Keratinocyte (primary cell): Measurements from ENCODE around the gene SLC26A2. TPM values are rescaled to one million over a fixed set of nuclear protein-coding genes. Genes with fewer than 3 reads are reported as not detected.

Experiments
- DNase-seq: peaks from one replicate; pipeline ENCODE4 v3.0.0-alpha.2; 2011; ENCODE audit warnings: low read depth, missing footprints, low spot score
- FAIRE-seq: peaks from 2 replicates; lab custom pipeline; 2011; peaks lifted over from hg19 to GRCh38; lab: Jason Lieb, UNC
- H2AFZ ChIP-seq: 2 replicates; pipeline ENCODE4 v1.6.0; 2012; ENCODE audit warnings: low read length, control low read depth, inconsistent platforms; ENCODE audit not compliant: control insufficient read depth
- H3K27ac ChIP-seq: 2 replicates; pipeline ENCODE4 v1.5.1; 2011; ENCODE audit warnings: low read length; ENCODE audit not compliant: control insufficient read depth, insufficient read depth
- H3K27me3 ChIP-seq: 3 replicates; pipeline ENCODE4 v1.6.0; 2011; ENCODE audit warnings: low read length; ENCODE audit not compliant: control insufficient read depth, insufficient read depth; ENCODE audit errors: extremely low read depth
- H3K36me3 ChIP-seq, 2 experiments: 2 replicates in 1 of 2; 3 replicates in 1 of 2; pipeline ENCODE4 v1.5.1; 2011; ENCODE audit warnings: low read length in 2 of 2, mild to moderate bottlenecking in 1 of 2; ENCODE audit not compliant: control insufficient read depth in 2 of 2, insufficient read depth in 2 of 2; ENCODE audit errors: extremely low read depth in 1 of 2
- H3K4me1 ChIP-seq: 3 replicates; pipeline ENCODE4 v1.5.1; 2011; ENCODE audit warnings: low read length; ENCODE audit not compliant: control insufficient read depth, insufficient read depth; ENCODE audit errors: extremely low read depth
- H3K4me2 ChIP-seq: 3 replicates; pipeline ENCODE4 v1.6.0; 2011; ENCODE audit warnings: low read depth, low read length; ENCODE audit not compliant: control insufficient read depth, insufficient read depth; ENCODE audit errors: extremely low read depth
- H3K4me3 ChIP-seq, 3 experiments: fragments of 200-600 bp in 1 of 3; sonication (generic) in 1 of 3; 2 replicates in 2 of 3; 3 replicates in 1 of 3; pipeline ENCODE4 v1.5.1; 2011 to 2016; ENCODE audit warnings: low read length in 3 of 3, mild to moderate bottlenecking in 3 of 3, control low read depth in 2 of 3, inconsistent platforms in 1 of 3, low read depth in 1 of 3, mixed read lengths in 1 of 3, mixed run types in 1 of 3, moderate library complexity in 1 of 3; ENCODE audit not compliant: control insufficient read depth in 2 of 3, insufficient read depth in 2 of 3; ENCODE audit errors: extremely low read depth in 1 of 3
- H3K79me2 ChIP-seq: 2 replicates; pipeline ENCODE4 v1.6.0; 2012; ENCODE audit warnings: low read length; ENCODE audit not compliant: control insufficient read depth, insufficient read depth
- H3K9ac ChIP-seq: 3 replicates; pipeline ENCODE4 v1.6.0; 2011; ENCODE audit warnings: low read length; ENCODE audit not compliant: control insufficient read depth, insufficient read depth; ENCODE audit errors: extremely low read depth
- H3K9me1 ChIP-seq: 3 replicates; pipeline ENCODE4 v1.6.0; 2011; ENCODE audit warnings: low read length; ENCODE audit not compliant: control insufficient read depth, insufficient read depth; ENCODE audit errors: extremely low read depth
- H3K9me3 ChIP-seq: 2 replicates; pipeline ENCODE4 v1.5.1; 2012; ENCODE audit warnings: low read depth, low read length; ENCODE audit not compliant: control insufficient read depth
- H4K20me1 ChIP-seq: 3 replicates; pipeline ENCODE4 v1.6.0; 2011; ENCODE audit warnings: low read length; ENCODE audit not compliant: control insufficient read depth, insufficient read depth; ENCODE audit errors: extremely low read depth
- EZH2 ChIP-seq: IDR thresholded peaks from one replicate; pipeline ENCODE4 v1.6.1; 2012; ENCODE audit warnings: inconsistent platforms, mild to moderate bottlenecking, low read length, moderate library complexity
- dilution Hi-C: fragments of 300-500 bp; cut with MboI; formaldehyde crosslinking; loops from one replicate; pipeline ENCODE4 v1.7.0; 2020; ENCODE audit warnings: low sequenced_read_pairs; ENCODE audit not compliant: extremely low pct_ligation_motif_present
- polyA plus RNA-seq, 5 experiments: library from polyadenylated mRNA; depleted of rRNA in 3 of 5; stranded (reverse) in 3 of 5; stranded (forward) in 1 of 5; unstranded in 1 of 5; fragments of >200 nt; gene quantifications; 1 replicate in 1 of 5; 2 replicates in 3 of 5; 3 replicates in 1 of 5; pipeline versions ENCODE4 v1.2.1 to v1.2.3, GENCODE V29; 2011 to 2012; ENCODE audit warnings: missing spikeins in 2 of 5, low read depth in 1 of 5, low replicate concordance in 1 of 5
- TF ChIP-seq, protein P1 (sequence below), 3 experiments: IDR thresholded peaks in 1 of 3; conservative IDR thresholded peaks in 1 of 3; optimal IDR thresholded peaks in 1 of 3; 2 replicates in 2 of 3; 3 replicates in 1 of 3; pipeline versions ENCODE3 to v1.5.1; 2011; ENCODE audit warnings: low read length in 3 of 3, mild to moderate bottlenecking in 3 of 3, moderate library complexity in 2 of 3, control low read depth in 1 of 3, inconsistent platforms in 1 of 3; ENCODE audit not compliant: insufficient read depth in 2 of 3; ENCODE audit errors: extremely low read depth in 1 of 3

SLC26A2 gene
- polyA plus RNA-seq, 1 donor (not counting 4 experiments of a cell fraction or from before 2014, with no cell fraction given): 10.3 TPM

DNA sequence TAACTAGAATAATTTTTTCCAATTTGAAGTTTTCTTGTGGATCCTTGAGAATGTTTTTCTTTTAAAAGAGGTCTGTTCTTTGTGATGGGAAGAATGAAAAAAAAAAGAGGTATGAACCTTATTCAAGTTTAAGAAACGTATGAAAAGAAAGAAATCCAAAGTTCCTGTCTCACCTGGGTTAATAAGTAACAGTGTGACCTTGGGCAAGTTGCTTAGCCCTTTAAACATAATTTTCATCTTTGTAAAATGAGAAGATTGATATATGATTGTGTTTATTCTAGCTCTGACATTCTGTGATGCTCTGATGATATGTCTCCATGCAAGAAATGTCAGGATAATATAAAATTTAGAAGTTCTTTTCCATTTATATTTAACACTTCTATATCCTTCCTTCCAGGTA, 19.3 kb downstream of the SLC26A2 start:
- Histone ChIP-seq H2AFZ (no peak overlapping the region), H3K79me2 (no peaks in the 10 kb centered on the region), H3K4me2 (no peak overlapping the region), H3K9ac (no peak overlapping the region), H3K9me1 (no peaks in the 10 kb centered on the region), H3K4me1 (peaks cover 3% of the 10 kb centered on the region), H3K36me3 (peaks cover 0 to 7% of the 10 kb centered on the region in 2 experiments), H3K27me3 (no peaks in the 10 kb centered on the region), H3K9me3 (no peaks in the 10 kb centered on the region), H3K4me3 (no peak overlapping the region), H3K27ac (no peak overlapping the region), H4K20me1 (no peaks in the 10 kb centered on the region)
- no peak for TF ChIP-seq EZH2
- TF ChIP-seq, protein P1, sequence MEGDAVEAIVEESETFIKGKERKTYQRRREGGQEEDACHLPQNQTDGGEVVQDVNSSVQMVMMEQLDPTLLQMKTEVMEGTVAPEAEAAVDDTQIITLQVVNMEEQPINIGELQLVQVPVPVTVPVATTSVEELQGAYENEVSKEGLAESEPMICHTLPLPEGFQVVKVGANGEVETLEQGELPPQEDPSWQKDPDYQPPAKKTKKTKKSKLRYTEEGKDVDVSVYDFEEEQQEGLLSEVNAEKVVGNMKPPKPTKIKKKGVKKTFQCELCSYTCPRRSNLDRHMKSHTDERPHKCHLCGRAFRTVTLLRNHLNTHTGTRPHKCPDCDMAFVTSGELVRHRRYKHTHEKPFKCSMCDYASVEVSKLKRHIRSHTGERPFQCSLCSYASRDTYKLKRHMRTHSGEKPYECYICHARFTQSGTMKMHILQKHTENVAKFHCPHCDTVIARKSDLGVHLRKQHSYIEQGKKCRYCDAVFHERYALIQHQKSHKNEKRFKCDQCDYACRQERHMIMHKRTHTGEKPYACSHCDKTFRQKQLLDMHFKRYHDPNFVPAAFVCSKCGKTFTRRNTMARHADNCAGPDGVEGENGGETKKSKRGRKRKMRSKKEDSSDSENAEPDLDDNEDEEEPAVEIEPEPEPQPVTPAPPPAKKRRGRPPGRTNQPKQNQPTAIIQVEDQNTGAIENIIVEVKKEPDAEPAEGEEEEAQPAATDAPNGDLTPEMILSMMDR (optimal IDR thresholded peaks at IDR 0.05 in 1 of 3, IDR thresholded peaks at IDR 0.05 in 1 of 3, conservative IDR thresholded peaks at IDR 0.05 in 1 of 3; ENCODE audit: extremely low read depth in 1 of 3, insufficient read depth in 2 of 3, low read length in 3 of 3): no peak
- dilution Hi-C loops: no loop called here
- DNase-seq: no peak
- no peak for FAIRE-seq

DNA sequence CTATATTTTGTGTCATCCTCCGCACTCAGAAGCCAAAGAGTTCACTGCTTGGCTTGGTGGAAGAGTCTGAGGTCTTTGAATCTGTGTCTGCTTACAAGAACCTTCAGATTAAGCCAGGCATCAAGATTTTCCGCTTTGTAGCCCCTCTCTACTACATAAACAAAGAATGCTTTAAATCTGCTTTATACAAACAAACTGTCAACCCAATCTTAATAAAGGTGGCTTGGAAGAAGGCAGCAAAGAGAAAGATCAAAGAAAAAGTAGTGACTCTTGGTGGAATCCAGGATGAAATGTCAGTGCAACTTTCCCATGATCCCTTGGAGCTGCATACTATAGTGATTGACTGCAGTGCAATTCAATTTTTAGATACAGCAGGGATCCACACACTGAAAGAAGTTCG, 20.6 kb downstream of the SLC26A2 start:
- no peak overlapping the region for H3K4me2 ChIP-seq
- H3K27me3 ChIP-seq: no peaks in the 10 kb centered on the region
- H3K9ac ChIP-seq: no peak overlapping the region
- dilution Hi-C loops: no loop called here
- FAIRE-seq (no peak), DNase-seq (no peak)
- no peaks in the 10 kb centered on the region for H3K9me3 ChIP-seq
- no peaks in the 10 kb centered on the region for H4K20me1 ChIP-seq
- peaks cover 0 to 7% of the 10 kb centered on the region in 2 experiments for H3K36me3 ChIP-seq
- no peak for TF ChIP-seq EZH2
- TF ChIP-seq, protein P1 (optimal IDR thresholded peaks at IDR 0.05 in 1 of 3, IDR thresholded peaks at IDR 0.05 in 1 of 3, conservative IDR thresholded peaks at IDR 0.05 in 1 of 3; ENCODE audit: extremely low read depth in 1 of 3, insufficient read depth in 2 of 3, low read length in 3 of 3): no peak
- H3K9me1 ChIP-seq: no peaks in the 10 kb centered on the region
- H3K4me1 ChIP-seq: peaks cover 2% of the 10 kb centered on the region
- no peak overlapping the region for H3K4me3 ChIP-seq
- no peak overlapping the region for H3K27ac ChIP-seq
- no peaks in the 10 kb centered on the region for H3K79me2 ChIP-seq
- no peak overlapping the region for H2AFZ ChIP-seq
